ENCODE measurements around the gene TMX2.

The TMX2 gene

GRCh38 chr11:57771365-57771764 is 59.0 kb downstream of the TMX2 start:
- no peak overlapping the region for H3K4me3 ChIP-seq (ENCODE audit: control insufficient read depth in 1 of 7, extremely low read depth in 1 of 7, insufficient read depth in 4 of 7, low read depth in 2 of 7, low read length in 6 of 7)
- no peak for DNase-seq
- CTCF ChIA-PET: interaction anchor here (1.0 to 32.2 kb wide), 2 partner anchors 11 to 26 kb away, joined by 3 to 571 read pairs; no protein-coding TSS in a partner anchor
- H3K27ac ChIP-seq (ENCODE audit: insufficient read depth in 1 of 2, low read depth in 1 of 2, low read length in 2 of 2, poor library complexity in 1 of 2, severe bottlenecking in 2 of 2): no peak overlapping the region
- 91% methylated on average over 1 of the region's 3 CpGs for WGBS (ENCODE audit: insufficient coverage)
- no peaks in the 10 kb centered on the region for H3K9me3 ChIP-seq (ENCODE audit: control extremely low read depth in 1 of 5, control insufficient read depth in 4 of 5, insufficient read depth in 2 of 5, low read depth in 1 of 5, low read length in 4 of 5)
- peaks cover 0 to 5% (median 2%) of the 10 kb centered on the region in 4 experiments for H3K36me3 ChIP-seq (ENCODE audit: control insufficient read depth in 4 of 4, insufficient read depth in 4 of 4, low read length in 3 of 4)
- H3K4me1 ChIP-seq (ENCODE audit: control extremely low read depth in 1 of 4, control insufficient read depth in 4 of 4, insufficient read depth in 4 of 4, low read length in 3 of 4): peaks cover 0 to 35% (median 15%) of the 10 kb centered on the region in 4 experiments
- POLR2A ChIA-PET: interaction anchor here (0.7 kb wide), 1 partner anchor 810 kb away, joined by 3 read pairs; no protein-coding TSS in a partner anchor
- no peaks in the 10 kb centered on the region for H3K27me3 ChIP-seq (replicated peaks in 2 of 5; ENCODE audit: control insufficient read depth in 4 of 5, insufficient read depth in 5 of 5, low read length in 4 of 5)

DNA sequence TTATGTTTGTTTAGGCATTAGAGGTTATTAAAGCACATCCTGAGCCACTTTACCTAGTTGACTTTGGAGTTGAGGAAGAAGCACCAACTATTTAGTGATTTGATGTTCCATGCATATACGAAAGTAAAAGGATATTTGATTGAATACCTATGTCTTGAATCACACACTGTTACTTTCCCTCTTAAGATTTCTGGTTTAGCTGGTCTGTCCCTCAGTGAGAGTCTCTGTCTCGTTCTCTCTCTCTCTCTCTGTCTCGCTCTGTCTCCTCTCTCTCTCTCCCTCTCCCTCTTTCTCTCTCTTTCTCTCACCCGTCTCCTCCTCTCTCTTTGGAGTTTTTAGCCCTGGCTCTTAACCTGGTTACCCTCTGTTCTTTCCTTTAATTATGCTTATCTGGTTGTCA is 60.2 kb downstream of the TMX2 start:
- H3K4me3 ChIP-seq (ENCODE audit: control insufficient read depth in 1 of 7, extremely low read depth in 1 of 7, insufficient read depth in 4 of 7, low read depth in 2 of 7, low read length in 6 of 7): no peak overlapping the region
- DNase-seq: no peak
- peaks cover 0 to 3% (median 0%) of the 10 kb centered on the region in 4 experiments for H3K36me3 ChIP-seq (ENCODE audit: control insufficient read depth in 4 of 4, insufficient read depth in 4 of 4, low read length in 3 of 4)
- H3K9me3 ChIP-seq (ENCODE audit: control extremely low read depth in 1 of 5, control insufficient read depth in 4 of 5, insufficient read depth in 2 of 5, low read depth in 1 of 5, low read length in 4 of 5): no peaks in the 10 kb centered on the region
- WGBS (ENCODE audit: insufficient coverage): 97% methylated on average over 2 of the region's 4 CpGs
- no peak overlapping the region for H3K27ac ChIP-seq (ENCODE audit: insufficient read depth in 1 of 2, low read depth in 1 of 2, low read length in 2 of 2, poor library complexity in 1 of 2, severe bottlenecking in 2 of 2)
- H3K27me3 ChIP-seq (replicated peaks in 2 of 5; ENCODE audit: control insufficient read depth in 4 of 5, insufficient read depth in 5 of 5, low read length in 4 of 5): no peaks in the 10 kb centered on the region
- ChIA-PET POLR2A (interaction anchor here (0.7 kb wide), 1 partner anchor 757 kb away, joined by 3 read pairs; no protein-coding TSS in a partner anchor), CTCF (interaction anchor here (32.2 kb wide), 1 partner anchor 24 kb away, joined by 571 read pairs; no protein-coding TSS in a partner anchor)
- H3K4me1 ChIP-seq (ENCODE audit: control extremely low read depth in 1 of 4, control insufficient read depth in 4 of 4, insufficient read depth in 4 of 4, low read length in 3 of 4): peaks cover 0 to 38% (median 17%) of the 10 kb centered on the region in 4 experiments

- ChIA-PET POLR2A (interaction anchor here (0.7 kb wide), 1 partner anchor 756 kb away, joined by 3 read pairs; no protein-coding TSS in a partner anchor), CTCF (interaction anchor here (32.2 kb wide), 1 partner anchor 24 kb away, joined by 571 read pairs; no protein-coding TSS in a partner anchor)
Measured at GRCh38 chr11:57773026-57773598, 60.7 kb downstream of the TMX2 start.

DNA sequence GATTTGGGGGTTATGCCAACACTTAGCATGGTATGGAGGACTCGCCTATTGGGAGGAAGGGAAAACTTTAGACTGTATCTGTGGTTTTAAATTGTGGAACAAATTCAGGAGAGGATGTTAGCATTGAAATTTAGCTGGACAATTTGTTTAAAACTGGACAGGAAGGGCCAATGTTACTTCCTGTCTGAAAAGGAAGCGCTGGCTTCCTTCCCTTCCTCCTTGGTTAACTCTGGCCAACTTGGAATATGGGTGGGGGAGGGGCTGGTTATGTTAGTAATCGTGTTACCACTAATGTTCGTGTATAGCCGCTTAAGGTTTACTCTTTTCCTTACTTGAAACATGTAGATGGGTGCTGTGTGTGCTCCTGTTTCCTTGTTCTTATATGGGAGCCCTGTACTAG is 63.1 kb downstream of the TMX2 start:
- H3K4me1 ChIP-seq (ENCODE audit: control extremely low read depth in 1 of 4, control insufficient read depth in 4 of 4, insufficient read depth in 4 of 4, low read length in 3 of 4): peaks cover 2 to 52% (median 27%) of the 10 kb centered on the region in 4 experiments
- DNase-seq: no peak
- H3K27me3 ChIP-seq (replicated peaks in 2 of 5; ENCODE audit: control insufficient read depth in 4 of 5, insufficient read depth in 5 of 5, low read length in 4 of 5): no peaks in the 10 kb centered on the region
- H3K4me3 ChIP-seq (ENCODE audit: control insufficient read depth in 1 of 7, extremely low read depth in 1 of 7, insufficient read depth in 4 of 7, low read depth in 2 of 7, low read length in 6 of 7): no peak overlapping the region
- CTCF ChIA-PET: interaction anchor here (32.2 kb wide), 1 partner anchor 22 kb away, joined by 571 read pairs; no protein-coding TSS in a partner anchor
- POLR2A ChIA-PET: no interaction called here
- WGBS (ENCODE audit: insufficient coverage): 60% methylated on average over 1 of the region's 5 CpGs
- peaks cover 0 to 5% (median 1%) of the 10 kb centered on the region in 4 experiments for H3K36me3 ChIP-seq (ENCODE audit: control insufficient read depth in 4 of 4, insufficient read depth in 4 of 4, low read length in 3 of 4)
- H3K27ac ChIP-seq (ENCODE audit: insufficient read depth in 1 of 2, low read depth in 1 of 2, low read length in 2 of 2, poor library complexity in 1 of 2, severe bottlenecking in 2 of 2): no peak overlapping the region
- H3K9me3 ChIP-seq (ENCODE audit: control extremely low read depth in 1 of 5, control insufficient read depth in 4 of 5, insufficient read depth in 2 of 5, low read depth in 1 of 5, low read length in 4 of 5): no peaks in the 10 kb centered on the region

More at GRCh38 chr11:57773026-57773598, 60.7 kb downstream of the TMX2 start:
- no peak for DNase-seq
- peaks cover 0 to 3% (median 0%) of the 10 kb centered on the region in 4 experiments for H3K36me3 ChIP-seq (ENCODE audit: control insufficient read depth in 4 of 4, insufficient read depth in 4 of 4, low read length in 3 of 4)
- H3K27me3 ChIP-seq (replicated peaks in 2 of 5; ENCODE audit: control insufficient read depth in 4 of 5, insufficient read depth in 5 of 5, low read length in 4 of 5): no peaks in the 10 kb centered on the region
- no peak overlapping the region for H3K4me3 ChIP-seq (ENCODE audit: control insufficient read depth in 1 of 7, extremely low read depth in 1 of 7, insufficient read depth in 4 of 7, low read depth in 2 of 7, low read length in 6 of 7)
- WGBS (ENCODE audit: insufficient coverage): no CpG with 5 or more reads among the region's 5 CpGs
- H3K4me1 ChIP-seq (ENCODE audit: control extremely low read depth in 1 of 4, control insufficient read depth in 4 of 4, insufficient read depth in 4 of 4, low read length in 3 of 4): peaks cover under 1 to 43% (median 22%) of the 10 kb centered on the region in 4 experiments
- H3K27ac ChIP-seq (ENCODE audit: insufficient read depth in 1 of 2, low read depth in 1 of 2, low read length in 2 of 2, poor library complexity in 1 of 2, severe bottlenecking in 2 of 2): no peak overlapping the region
- H3K9me3 ChIP-seq (ENCODE audit: control extremely low read depth in 1 of 5, control insufficient read depth in 4 of 5, insufficient read depth in 2 of 5, low read depth in 1 of 5, low read length in 4 of 5): no peaks in the 10 kb centered on the region

- H3K9me3 ChIP-seq (ENCODE audit: control extremely low read depth in 1 of 5, control insufficient read depth in 4 of 5, insufficient read depth in 2 of 5, low read depth in 1 of 5, low read length in 4 of 5): no peaks in the 10 kb centered on the region
- WGBS (ENCODE audit: insufficient coverage): 100% methylated on average over 2 of the region's 3 CpGs
- no peak for DNase-seq
- H3K27me3 ChIP-seq (replicated peaks in 2 of 5; ENCODE audit: control insufficient read depth in 4 of 5, insufficient read depth in 5 of 5, low read length in 4 of 5): no peaks in the 10 kb centered on the region
- H3K36me3 ChIP-seq (ENCODE audit: control insufficient read depth in 4 of 4, insufficient read depth in 4 of 4, low read length in 3 of 4): peaks cover 0 to 8% (median 1%) of the 10 kb centered on the region in 4 experiments
- H3K4me3 ChIP-seq (ENCODE audit: control insufficient read depth in 1 of 7, extremely low read depth in 1 of 7, insufficient read depth in 4 of 7, low read depth in 2 of 7, low read length in 6 of 7): no peak overlapping the region
- peaks cover 2 to 47% (median 25%) of the 10 kb centered on the region in 4 experiments for H3K4me1 ChIP-seq (ENCODE audit: control extremely low read depth in 1 of 4, control insufficient read depth in 4 of 4, insufficient read depth in 4 of 4, low read length in 3 of 4)
- ChIA-PET CTCF (interaction anchor here (32.2 kb wide), 1 partner anchor 21 kb away, joined by 571 read pairs; no protein-coding TSS in a partner anchor), POLR2A (no interaction called here)
- no peak overlapping the region for H3K27ac ChIP-seq (ENCODE audit: insufficient read depth in 1 of 2, low read depth in 1 of 2, low read length in 2 of 2, poor library complexity in 1 of 2, severe bottlenecking in 2 of 2)
Measured at GRCh38 chr11:57776031-57776521, 63.7 kb downstream of the TMX2 start.

GRCh38 chr11:57776577-57777210 is 64.3 kb downstream of the TMX2 start:
- CTCF ChIA-PET: interaction anchor here (1.8 to 32.2 kb wide), 2 partner anchors 15 to 20 kb away, joined by 8 to 571 read pairs; partner anchors contain the start of gene CTNND1
- peaks cover 2 to 47% (median 25%) of the 10 kb centered on the region in 4 experiments for H3K4me1 ChIP-seq (ENCODE audit: control extremely low read depth in 1 of 4, control insufficient read depth in 4 of 4, insufficient read depth in 4 of 4, low read length in 3 of 4)

More at GRCh38 chr11:57776577-57777210, 64.3 kb downstream of the TMX2 start:
- peaks cover 0 to 11% (median 2%) of the 10 kb centered on the region in 4 experiments for H3K36me3 ChIP-seq (ENCODE audit: control insufficient read depth in 4 of 4, insufficient read depth in 4 of 4, low read length in 3 of 4)
- no peak overlapping the region for H3K27ac ChIP-seq (ENCODE audit: insufficient read depth in 1 of 2, low read depth in 1 of 2, low read length in 2 of 2, poor library complexity in 1 of 2, severe bottlenecking in 2 of 2)
- POLR2A ChIA-PET: no interaction called here
- no peak for DNase-seq
- no peaks in the 10 kb centered on the region for H3K27me3 ChIP-seq (replicated peaks in 2 of 5; ENCODE audit: control insufficient read depth in 4 of 5, insufficient read depth in 5 of 5, low read length in 4 of 5)
- no CpG with 5 or more reads among the region's 2 CpGs for WGBS (ENCODE audit: insufficient coverage)
- H3K4me3 ChIP-seq (ENCODE audit: control insufficient read depth in 1 of 7, extremely low read depth in 1 of 7, insufficient read depth in 4 of 7, low read depth in 2 of 7, low read length in 6 of 7): no peak overlapping the region
- no peaks in the 10 kb centered on the region for H3K9me3 ChIP-seq (ENCODE audit: control extremely low read depth in 1 of 5, control insufficient read depth in 4 of 5, insufficient read depth in 2 of 5, low read depth in 1 of 5, low read length in 4 of 5)

Measured in common myeloid progenitor, CD34-positive (primary cell).